IMR-90 (cell line): ENCODE data around the gene CYP26B1. TPM values are rescaled to one million over a fixed set of nuclear protein-coding genes. Genes with fewer than 3 reads are reported as not detected.

Experiments
- ATAC-seq: fragments of 200-7000 bp; cut with Tn5 transposase; 2 replicates; pipeline ENCODE4 v1.9.1; 2020; ENCODE audit warnings: low read depth, mild to moderate bottlenecking, moderate library complexity
- BruUV-seq: library from RNA; stranded (reverse); fragments of 400-500 nt; replicated peaks from 2 replicates; lab custom pipeline; 2021; lab: Mats Ljungman, UMichigan
- CTCF ChIA-PET: fragments of 300-600 bp; formaldehyde crosslinking; extraction: SDS; loops from one replicate; lab custom pipeline; 2021; ENCODE audit warnings: antibody characterized with exemption; lab: Yijun Ruan, JAX
- POLR2A ChIA-PET: fragments of 300-600 bp; sonication (Branson Sonifier 250); formaldehyde crosslinking; loops from one replicate; lab custom pipeline; 2022; ENCODE audit warnings: antibody characterized with exemption; ENCODE audit not compliant: unreplicated experiment; lab: Charles Lee
- DNase-seq: peaks from one replicate; pipeline ENCODE4 v3.0.0; 2013
- H2AFZ ChIP-seq: replicated peaks from 2 replicates; pipeline ENCODE3; 2013; ENCODE audit warnings: low read length, mild to moderate bottlenecking; ENCODE audit not compliant: poor library complexity
- H2AK5ac ChIP-seq: 2 replicates; pipeline ENCODE4 v1.6.1; 2013; ENCODE audit warnings: low read depth, low read length, inconsistent platforms
- H2AK9ac ChIP-seq: replicated peaks from 2 replicates; pipeline ENCODE3; 2013; ENCODE audit warnings: mild to moderate bottlenecking, low read depth, low read length, moderate library complexity; ENCODE audit not compliant: poor library complexity
- H2BK120ac ChIP-seq: 2 replicates; pipeline ENCODE4 v1.6.1; 2013; ENCODE audit warnings: low read depth, low read length, inconsistent platforms
- H2BK15ac ChIP-seq: 3 replicates; pipeline ENCODE4 v1.6.1; 2013; ENCODE audit warnings: low read depth, low read length, inconsistent platforms
- H2BK20ac ChIP-seq: 2 replicates; pipeline ENCODE4 v1.6.1; 2013; ENCODE audit warnings: low read depth, mild to moderate bottlenecking, inconsistent platforms, low read length, moderate library complexity
- H2BK5ac ChIP-seq: 2 replicates; pipeline ENCODE4 v1.6.1; 2013; ENCODE audit warnings: mild to moderate bottlenecking, low read depth, low read length, inconsistent platforms; ENCODE audit not compliant: poor library complexity, severe bottlenecking
- H3K14ac ChIP-seq: replicated peaks from 2 replicates; pipeline ENCODE4 v1.6.1; 2013; ENCODE audit warnings: low read depth, low read length, inconsistent platforms
- H3K18ac ChIP-seq: 2 replicates; pipeline ENCODE4 v1.6.1; 2013; ENCODE audit warnings: low read depth, low read length, control low read depth
- H3K23ac ChIP-seq: 2 replicates; pipeline ENCODE4 v1.6.1; 2013; ENCODE audit warnings: low read depth, low read length, inconsistent platforms
- H3K27ac ChIP-seq: 2 replicates; pipeline ENCODE4 v1.5.1; 2013; ENCODE audit warnings: mild to moderate bottlenecking, control low read depth, low read length; ENCODE audit not compliant: insufficient read depth
- H3K27me3 ChIP-seq: 2 replicates; pipeline ENCODE4 v1.6.1; 2013; ENCODE audit warnings: low read length; ENCODE audit not compliant: control insufficient read depth, insufficient read depth
- H3K36me3 ChIP-seq: 2 replicates; pipeline ENCODE4 v1.6.1; 2013; ENCODE audit warnings: low read length, mixed read lengths; ENCODE audit not compliant: control insufficient read depth, insufficient read depth
- H3K4ac ChIP-seq: 2 replicates; pipeline ENCODE4 v1.6.1; 2013; ENCODE audit warnings: low read depth, low read length, inconsistent platforms
- H3K4me1 ChIP-seq: 2 replicates; pipeline ENCODE4 v1.6.1; 2013; ENCODE audit warnings: low read length, mixed read lengths; ENCODE audit not compliant: control insufficient read depth, insufficient read depth
- H3K4me2 ChIP-seq: 2 replicates; pipeline ENCODE4 v1.6.1; 2013; ENCODE audit warnings: low read depth, mild to moderate bottlenecking, control low read depth, low read length, moderate library complexity
- H3K4me3 ChIP-seq: 2 replicates; pipeline ENCODE4 v1.5.1; 2013; ENCODE audit warnings: low read depth, mild to moderate bottlenecking, control low read depth, low read length, moderate library complexity; ENCODE audit not compliant: insufficient read depth
- H3K56ac ChIP-seq: 2 replicates; pipeline ENCODE4 v1.6.1; 2013; ENCODE audit warnings: low read length, inconsistent platforms; ENCODE audit not compliant: insufficient read depth; ENCODE audit errors: extremely low read depth
- H3K79me1 ChIP-seq, 2 experiments: 2 replicates each; pipeline ENCODE4 v1.6.1; 2013; ENCODE audit warnings: low read length in 2 of 2, inconsistent platforms in 1 of 2, low read depth in 1 of 2
- H3K9ac ChIP-seq: 2 replicates; pipeline ENCODE4 v1.6.1; 2013; ENCODE audit warnings: low read depth, low read length, control low read depth
- H3K9me1 ChIP-seq: 2 replicates; pipeline ENCODE4 v1.6.1; 2013; ENCODE audit warnings: low read length, inconsistent platforms; ENCODE audit not compliant: insufficient read depth
- H3K9me3 ChIP-seq: 2 replicates; pipeline ENCODE4 v1.6.1; 2013; ENCODE audit warnings: low read length; ENCODE audit not compliant: control insufficient read depth, insufficient read depth
- H4K20me1 ChIP-seq: 2 replicates; pipeline ENCODE4 v1.6.1; 2013; ENCODE audit warnings: low read length, inconsistent platforms; ENCODE audit not compliant: insufficient read depth
- H4K5ac ChIP-seq: 2 replicates; pipeline ENCODE4 v1.6.1; 2013; ENCODE audit warnings: mild to moderate bottlenecking, low read depth, low read length, control low read depth
- H4K8ac ChIP-seq, 2 experiments: 2 replicates each; pipeline ENCODE4 v1.6.1; 2013; ENCODE audit warnings: low read depth in 2 of 2, low read length in 2 of 2, control low read depth in 1 of 2, inconsistent platforms in 1 of 2
- H4K91ac ChIP-seq: 2 replicates; pipeline ENCODE4 v1.6.1; 2013; ENCODE audit warnings: low read depth, low read length, inconsistent platforms; ENCODE audit not compliant: insufficient read depth
- CEBPB ChIP-seq: IDR thresholded peaks from 2 replicates; pipeline ENCODE4 v1.6.1; 2012; ENCODE audit warnings: low read depth, low read length, improper control_type of control experiment
- WGBS, 2 experiments: methylation state at CpG; one replicate each; pipeline versions ENCODE4 v1.1.5 to v1.1.7; 2013; ENCODE audit warnings: missing lambda C conversion rate in 2 of 2; ENCODE audit not compliant: insufficient read length in 1 of 2; ENCODE audit errors: extremely low coverage in 2 of 2; 5-methylcytosine and 5-hydroxymethylcytosine counted together
- dilution Hi-C: fragments of 300-500 bp; cut with HindIII; formaldehyde crosslinking; loops from one replicate; pipeline ENCODE4 v1.14.3; 2018; ENCODE audit warnings: low sequenced_read_pairs; ENCODE audit not compliant: unreplicated experiment
- in situ Hi-C: fragments of 300-500 bp; cut with MboI; formaldehyde crosslinking; loops from 3 replicates; pipeline ENCODE4 v1.14.3; 2019; ENCODE audit warnings: low sequenced_read_pairs, inconsistent platforms, mixed read lengths
- intact Hi-C: fragments of 100-400 bp; cut with micrococcal nuclease; formaldehyde crosslinking; loops from 2 replicates; pipeline ENCODE4 v1.10.0; 2022
- polyA plus RNA-seq, 3 experiments: library from polyadenylated mRNA; depleted of rRNA; stranded (reverse); fragments of >200 nt; gene quantifications; 2 replicates each; pipeline ENCODE4 v1.2.3, GENCODE V29; 2012; ENCODE audit warnings: low replicate concordance in 1 of 3
- total RNA-seq: library from RNA; depleted of rRNA; stranded (reverse); fragments of >200 nt; gene quantifications from 2 replicates; pipeline ENCODE4 v1.2.3, GENCODE V29; 2012

The CYP26B1 gene
- total and polyA plus RNA-seq, 2 of the 4 experiments (the other 2 are of a cell fraction), result 0.02 TPM; not detected in 1

- H4K5ac ChIP-seq, result no peak overlapping the region
- no peaks in the 10 kb centered on the region for H3K36me3 ChIP-seq
- TF ChIP-seq CEBPB, result no peak
- H4K20me1 ChIP-seq, result no peaks in the 10 kb centered on the region; the same call in 1 of the 2 replicates
- H3K23ac ChIP-seq, result no peak overlapping the region
- no peaks in the 10 kb centered on the region for H3K9me1 ChIP-seq
- no peaks in the 10 kb centered on the region for H3K79me1 ChIP-seq
- intact Hi-C loops, result no loop called here
- H2BK20ac ChIP-seq, result no peak overlapping the region
- H3K27ac ChIP-seq, result no peak overlapping the region
- H2AFZ ChIP-seq, result peak overlapping the region; percentile 69
- BruUV-seq, result no TSS peak
- peaks cover 6% of the 10 kb centered on the region; the same call in 1 of the 2 replicates for H3K4me1 ChIP-seq
- no peak overlapping the region for H3K4ac ChIP-seq
- H2AK5ac ChIP-seq, result no peak overlapping the region
- in situ Hi-C loops, result no loop called here
- peak; percentile 15 for ATAC-seq
- H2AK9ac ChIP-seq, result no peak overlapping the region
- H2BK120ac ChIP-seq, result no peak overlapping the region
- dilution Hi-C loops, result no loop called here
- H4K8ac ChIP-seq, result no peak overlapping the region
- H3K14ac ChIP-seq, result no peak overlapping the region
- H3K27me3 ChIP-seq, result peaks cover 76% of the 10 kb centered on the region
- H3K18ac ChIP-seq, result no peak overlapping the region; the same call in 1 of the 2 replicates
- H3K56ac ChIP-seq, result no peak overlapping the region
- H3K4me2 ChIP-seq, result peak overlapping the region; percentile 75; the same call in 1 of the 2 replicates
- ChIA-PET CTCF (no interaction called here), POLR2A (no interaction called here)
- H3K9me3 ChIP-seq, result peaks cover 9% of the 10 kb centered on the region
- no peak overlapping the region; the same call in 1 of the 2 replicates for H3K4me3 ChIP-seq
- no peak overlapping the region for H2BK15ac ChIP-seq
- H3K9ac ChIP-seq, result no peak overlapping the region
- H4K91ac ChIP-seq, result no peak overlapping the region
- H2BK5ac ChIP-seq, result no peak overlapping the region
- WGBS, 2 experiments, result 44% methylated on average over 24 of the region's 65 CpGs; no CpG with 5 or more reads in 1 of the 2 experiments
- no peak for DNase-seq
These were observed 4.0 kb downstream of the CYP26B1 start for GRCh38 chr2:72143441-72144273.
